Skin of body (tissue), 2 donors: Measurements from ENCODE around the gene KLK13. TPM values are rescaled to one million over a fixed set of nuclear protein-coding genes. Genes with fewer than 3 reads are reported as not detected.

Experiments
- DNase-seq: peaks from one replicate; lab custom pipeline; 2025; lab: John Stamatoyannopoulos, UW
- total RNA-seq: library from RNA; depleted of rRNA; stranded (reverse); fragments of >200 nt; gene quantifications from one replicate; pipeline ENCODE4 v1.2.3, GENCODE V29; 2014

Gene KLK13
- total RNA-seq = 4.9 TPM

GRCh38 chr19:51064534-51065220 lies at the start of gene KLK13:
Gene KLK13, minus strand, starts transcription at chr19:51065092. Its CDS starts 25 bp downstream, at chr19:51065067.
- no peak for DNase-seq

GRCh38 chr19:51114087-51114729 lies 49.3 kb upstream of the KLK13 start:
- no peak for DNase-seq

GRCh38 chr19:51111606-51112005 lies 46.7 kb upstream of the KLK13 start:
- DNase-seq = no peak

GRCh38 chr19:51110666-51110971 lies 45.7 kb upstream of the KLK13 start:
- no peak for DNase-seq

GRCh38 chr19:51108805-51109146 lies 43.9 kb upstream of the KLK13 start:
- DNase-seq = no peak

- peak; percentile 99 for DNase-seq
These were observed 43.3 kb upstream of the KLK13 start, which contains the start of gene CTU1 for GRCh38 chr19:51108066-51108804. Gene CTU1, minus strand, starts transcription at chr19:51108409. Its CDS starts 3,840 bp downstream, at chr19:51104569.

- no peak for DNase-seq
These were observed 42.6 kb upstream of the KLK13 start for GRCh38 chr19:51107406-51108065.

- DNase-seq = no peak
These were observed 39.0 kb upstream of the KLK13 start for GRCh38 chr19:51103926-51104341.

- no peak for DNase-seq
These were observed 38.1 kb upstream of the KLK13 start for GRCh38 chr19:51102991-51103390.

- DNase-seq = no peak
These were observed 36.4 kb upstream of the KLK13 start for GRCh38 chr19:51101171-51101865.

- no peak for DNase-seq
These were observed 35.7 kb upstream of the KLK13 start for GRCh38 chr19:51100601-51101000.

GRCh38 chr19:51099047-51099382 lies 34.1 kb upstream of the KLK13 start:
- DNase-seq = no peak

GRCh38 chr19:51098365-51099046 lies 33.6 kb upstream of the KLK13 start:
- DNase-seq = peak; percentile 51

- DNase-seq = no peak
These were observed 32.9 kb upstream of the KLK13 start for GRCh38 chr19:51097796-51098195.

- no peak for DNase-seq
These were observed 32.4 kb upstream of the KLK13 start for GRCh38 chr19:51097166-51097738.

- DNase-seq = no peak
These were observed 31.7 kb upstream of the KLK13 start for GRCh38 chr19:51096473-51097165.

- no peak for DNase-seq
These were observed 29.9 kb upstream of the KLK13 start for GRCh38 chr19:51094696-51095279.

GRCh38 chr19:51093510-51094345 lies 28.8 kb upstream of the KLK13 start:
- DNase-seq = no peak

GRCh38 chr19:51093101-51093500 lies 28.2 kb upstream of the KLK13 start:
- DNase-seq = no peak
